Testis (tissue), 2 donors: Measurements from ENCODE around the gene MCTP1.

Experiments
- POLR2A ChIP-seq: fragments of 450-650 bp; IDR thresholded peaks from one replicate; pipeline ENCODE4 v1.6.1; 2017; ENCODE audit warnings: antibody characterized with exemption, mild to moderate bottlenecking, moderate library complexity
- TF ChIP-seq, protein P1 (sequence below), 3 experiments: fragments of 450-650 bp in 2 of 3; fragments of 200-600 bp in 1 of 3; sonication (generic) in 1 of 3; IDR thresholded peaks; one replicate each; pipeline ENCODE4 v1.5.1; 2016 to 2019; ENCODE audit warnings: antibody characterized with exemption in 3 of 3, mild to moderate bottlenecking in 2 of 3, moderate library complexity in 1 of 3

- TF ChIP-seq, protein P1, sequence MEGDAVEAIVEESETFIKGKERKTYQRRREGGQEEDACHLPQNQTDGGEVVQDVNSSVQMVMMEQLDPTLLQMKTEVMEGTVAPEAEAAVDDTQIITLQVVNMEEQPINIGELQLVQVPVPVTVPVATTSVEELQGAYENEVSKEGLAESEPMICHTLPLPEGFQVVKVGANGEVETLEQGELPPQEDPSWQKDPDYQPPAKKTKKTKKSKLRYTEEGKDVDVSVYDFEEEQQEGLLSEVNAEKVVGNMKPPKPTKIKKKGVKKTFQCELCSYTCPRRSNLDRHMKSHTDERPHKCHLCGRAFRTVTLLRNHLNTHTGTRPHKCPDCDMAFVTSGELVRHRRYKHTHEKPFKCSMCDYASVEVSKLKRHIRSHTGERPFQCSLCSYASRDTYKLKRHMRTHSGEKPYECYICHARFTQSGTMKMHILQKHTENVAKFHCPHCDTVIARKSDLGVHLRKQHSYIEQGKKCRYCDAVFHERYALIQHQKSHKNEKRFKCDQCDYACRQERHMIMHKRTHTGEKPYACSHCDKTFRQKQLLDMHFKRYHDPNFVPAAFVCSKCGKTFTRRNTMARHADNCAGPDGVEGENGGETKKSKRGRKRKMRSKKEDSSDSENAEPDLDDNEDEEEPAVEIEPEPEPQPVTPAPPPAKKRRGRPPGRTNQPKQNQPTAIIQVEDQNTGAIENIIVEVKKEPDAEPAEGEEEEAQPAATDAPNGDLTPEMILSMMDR (IDR thresholded peaks at IDR 0.05): no peak
- TF ChIP-seq POLR2A: no peak
Observed at GRCh38 chr5:94711785-94712184, 573.1 kb downstream of the MCTP1 start.
